A673 (cell line): ENCODE results near the gene SDE2.

ENCODE experiments used
- CTCF ChIP-seq: fragments of 300-800, 200-600 bp; sonication (generic); conservative IDR thresholded peaks from 2 replicates; pipeline ENCODE4 v1.5.1; 2017; ENCODE audit warnings: low read depth, mild to moderate bottlenecking, antibody characterized with exemption, low read length, moderate library complexity, mixed read lengths
- EZH2 ChIP-seq: fragments of 200-600 bp; sonication (generic); IDR thresholded peaks from 2 replicates; pipeline ENCODE4 v1.6.1; 2017; ENCODE audit warnings: borderline replicate concordance, low read depth, mild to moderate bottlenecking, mixed read lengths, antibody characterized with exemption, low read length; ENCODE audit not compliant: poor library complexity, severe bottlenecking

GRCh38 chr1:226035915-226036314 lies 36.8 kb upstream of the SDE2 start:
- no peak for TF ChIP-seq CTCF
- TF ChIP-seq EZH2: no peak
